ENCODE measurements around the gene PPT1.

GRCh38 chr1:40057310-40058030 lies 39.6 kb downstream of the PPT1 start:
- no peak for TF ChIP-seq POLR2AphosphoS5 (IDR thresholded peaks at IDR 0.05; ENCODE audit: low read depth, low read length)
- no peak for TF ChIP-seq POLR2A (IDR thresholded peaks at IDR 0.05; ENCODE audit: low read depth, low read length)
- no peak for TF ChIP-seq TAF1 (IDR thresholded peaks at IDR 0.05; ENCODE audit: low read depth, low read length)

Measured in GM12891 (cell line).